HEK293T (cell line): Measurements from ENCODE around the gene MPHOSPH6.

ENCODE experiments used
- ARNT ChIP-seq: fragments of 450-650 bp; IDR thresholded peaks from 2 replicates; pipeline ENCODE4 v1.6.1; 2017; ENCODE audit warnings: mild to moderate bottlenecking
- BHLHE40 ChIP-seq: fragments of 450-650 bp; IDR thresholded peaks from 2 replicates; pipeline ENCODE4 v1.6.1; 2016; ENCODE audit warnings: mild to moderate bottlenecking, moderate library complexity, borderline replicate concordance
- ELF4 ChIP-seq: fragments of 450-650 bp; IDR thresholded peaks from 2 replicates; pipeline ENCODE4 v1.6.1; 2017; ENCODE audit warnings: antibody characterized with exemption
- FOXA1 ChIP-seq: fragments of 450-650 bp; IDR thresholded peaks from 2 replicates; pipeline ENCODE4 v1.6.1; 2016; ENCODE audit warnings: mild to moderate bottlenecking
- FOXK2 ChIP-seq: fragments of 450-650 bp; IDR thresholded peaks from 2 replicates; pipeline ENCODE4 v1.6.1; 2016; ENCODE audit warnings: mild to moderate bottlenecking
- FOXM1 ChIP-seq: fragments of 450-650 bp; IDR thresholded peaks from 2 replicates; pipeline ENCODE4 v1.6.1; 2017; ENCODE audit warnings: mild to moderate bottlenecking, borderline replicate concordance
- HDGF ChIP-seq: fragments of 450-650 bp; IDR thresholded peaks from 2 replicates; pipeline ENCODE4 v1.6.1; 2017; ENCODE audit warnings: antibody characterized with exemption, borderline replicate concordance
- NFRKB ChIP-seq: fragments of 450-650 bp; IDR thresholded peaks from 2 replicates; pipeline ENCODE4 v1.6.1; 2016; ENCODE audit warnings: mild to moderate bottlenecking, moderate library complexity
- SP1 ChIP-seq: fragments of 450-650 bp; IDR thresholded peaks from 2 replicates; pipeline ENCODE4 v1.6.1; 2017
- TARDBP ChIP-seq: fragments of 450-650 bp; IDR thresholded peaks from 2 replicates; pipeline ENCODE4 v1.6.1; 2016
- ZNF384 ChIP-seq: fragments of 450-650 bp; IDR thresholded peaks from 2 replicates; pipeline ENCODE4 v1.6.1; 2016
- TF ChIP-seq, protein P1 (sequence below): fragments of 450-650 bp; IDR thresholded peaks from 2 replicates; pipeline ENCODE4 v1.6.1; 2016

- TF ChIP-seq ARNT = no peak
- no peak for TF ChIP-seq TARDBP
- TF ChIP-seq ZNF384 = no peak
- no peak for TF ChIP-seq FOXK2
- TF ChIP-seq, protein P1, sequence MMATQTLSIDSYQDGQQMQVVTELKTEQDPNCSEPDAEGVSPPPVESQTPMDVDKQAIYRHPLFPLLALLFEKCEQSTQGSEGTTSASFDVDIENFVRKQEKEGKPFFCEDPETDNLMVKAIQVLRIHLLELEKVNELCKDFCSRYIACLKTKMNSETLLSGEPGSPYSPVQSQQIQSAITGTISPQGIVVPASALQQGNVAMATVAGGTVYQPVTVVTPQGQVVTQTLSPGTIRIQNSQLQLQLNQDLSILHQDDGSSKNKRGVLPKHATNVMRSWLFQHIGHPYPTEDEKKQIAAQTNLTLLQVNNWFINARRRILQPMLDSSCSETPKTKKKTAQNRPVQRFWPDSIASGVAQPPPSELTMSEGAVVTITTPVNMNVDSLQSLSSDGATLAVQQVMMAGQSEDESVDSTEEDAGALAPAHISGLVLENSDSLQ = no peak
- TF ChIP-seq BHLHE40 = no peak
- TF ChIP-seq SP1 = no peak
- no peak for TF ChIP-seq ELF4
- no peak for TF ChIP-seq FOXA1
- TF ChIP-seq NFRKB = no peak
- no peak for TF ChIP-seq HDGF
- TF ChIP-seq FOXM1 = no peak
Observed at GRCh38 chr16:82146957-82147356, 23.1 kb downstream of the MPHOSPH6 start.
